NCI-H345 treated with DMSO at 0.1 percent for 48 hours (cell line): ENCODE data around the gene IFITM5.
"Not testable (repeated sequence)": the region's sequence is repeated elsewhere in the genome, so short reads cannot be mapped to it uniquely, and the experiment has no call there.

ENCODE experiments used
- DNase-seq: peaks from one replicate; lab custom pipeline; 2025; ENCODE audit not compliant: unreplicated experiment; lab: John Stamatoyannopoulos, UW

Gene IFITM5

DNA sequence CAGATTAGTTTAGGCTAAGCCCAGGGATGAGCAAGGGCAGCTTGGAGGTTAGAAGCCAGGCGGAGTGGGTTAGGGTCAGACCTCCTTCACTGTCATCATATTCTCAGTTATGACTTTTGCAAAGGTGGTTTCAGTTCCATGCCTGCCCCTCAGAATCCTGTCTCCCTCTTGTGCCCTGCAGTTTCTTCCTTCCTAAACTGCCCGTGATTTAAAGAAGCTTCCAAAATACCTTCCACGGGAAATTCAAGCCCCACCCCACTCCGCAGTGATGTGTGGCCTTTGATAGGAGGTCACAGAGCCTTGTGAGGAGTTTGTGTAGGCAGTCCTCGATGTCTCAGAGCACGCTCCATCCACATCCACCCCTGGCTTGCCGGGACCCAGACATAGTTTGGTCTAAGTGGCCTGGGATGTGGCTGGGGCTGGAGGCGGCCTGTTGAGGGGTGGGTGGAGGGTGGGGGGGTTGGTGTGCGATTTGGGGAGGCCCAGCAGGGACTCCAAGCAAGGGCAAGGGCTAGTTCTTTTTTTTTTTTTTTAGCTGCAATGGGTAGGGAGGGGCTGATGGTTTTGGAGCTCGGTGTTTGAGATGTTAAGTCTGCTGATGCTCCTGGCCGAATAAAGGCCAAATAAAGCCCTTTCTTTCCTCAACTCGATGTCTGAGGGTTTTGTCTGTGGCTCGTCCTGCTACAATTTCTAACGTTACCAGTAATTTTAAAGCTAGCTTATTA is 12.9 kb upstream of the IFITM5 start:
- no peak for DNase-seq

DNA sequence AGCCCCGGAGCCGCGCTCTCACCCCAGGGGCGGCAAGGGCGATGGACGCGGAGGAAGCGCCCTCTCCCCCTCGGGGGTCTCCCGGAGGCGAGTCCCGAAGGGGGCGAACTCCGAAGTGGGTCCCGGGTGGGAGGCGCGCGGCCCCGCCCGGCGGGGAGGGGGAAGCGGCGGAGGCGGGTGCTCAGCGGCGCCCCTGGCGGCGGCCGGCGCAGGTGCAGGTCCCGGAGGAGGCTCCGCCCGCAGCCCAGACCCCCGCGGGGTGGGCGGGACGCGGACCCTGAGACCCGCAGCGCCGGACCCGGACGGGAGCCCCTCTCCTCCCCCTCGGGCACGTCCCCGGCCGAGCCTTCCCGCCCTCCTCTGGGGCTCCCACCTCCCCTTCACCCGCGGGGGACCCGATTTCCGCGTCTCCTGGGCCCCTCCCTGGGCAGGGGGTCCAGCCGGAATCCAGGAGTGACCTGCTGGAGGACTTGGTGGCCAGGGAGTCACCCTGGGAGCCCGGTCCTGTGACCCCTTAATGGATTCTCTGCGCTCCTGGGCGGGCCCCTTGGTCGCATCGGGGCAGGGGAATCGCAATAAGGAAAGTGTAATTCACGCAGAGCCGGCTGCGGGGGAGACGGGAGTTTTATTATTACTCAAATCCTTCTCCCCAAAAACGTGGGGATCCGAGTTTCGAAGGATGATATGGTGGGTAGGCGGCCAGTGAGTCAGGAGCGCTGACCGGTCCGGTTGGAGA is 11.9 kb upstream of the IFITM5 start:
- not testable (repeated sequence) for DNase-seq

DNA sequence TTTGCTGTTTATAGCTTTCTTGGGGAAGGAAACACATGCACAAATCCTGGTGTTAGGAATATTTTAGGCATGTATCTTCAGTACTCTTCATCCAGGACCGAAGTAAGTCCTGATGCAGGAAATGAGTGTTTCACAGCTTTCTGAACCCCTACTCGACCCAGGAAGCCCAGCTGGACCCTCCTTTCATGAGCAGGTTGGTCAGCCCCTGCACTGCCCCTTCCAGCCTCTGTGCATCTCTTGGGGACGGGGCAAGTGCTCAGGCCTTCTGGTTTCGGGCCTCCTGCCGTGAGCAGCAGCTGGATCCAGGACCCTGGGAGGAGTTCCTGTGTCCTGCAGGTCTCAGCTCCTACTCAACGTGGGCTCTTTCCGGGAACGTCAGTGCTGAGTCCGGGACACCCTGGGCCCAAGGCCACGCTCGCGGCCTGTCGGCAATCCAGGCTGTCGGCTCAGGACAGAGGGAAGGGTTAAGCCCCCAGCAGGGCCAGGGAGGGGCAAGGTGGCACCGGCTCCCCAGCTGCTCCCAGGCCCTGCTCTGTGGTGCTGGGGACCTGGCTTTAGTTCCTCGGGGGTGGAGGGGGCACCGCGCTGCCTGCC is 10.8 kb upstream of the IFITM5 start:
- not testable (repeated sequence) for DNase-seq

DNA sequence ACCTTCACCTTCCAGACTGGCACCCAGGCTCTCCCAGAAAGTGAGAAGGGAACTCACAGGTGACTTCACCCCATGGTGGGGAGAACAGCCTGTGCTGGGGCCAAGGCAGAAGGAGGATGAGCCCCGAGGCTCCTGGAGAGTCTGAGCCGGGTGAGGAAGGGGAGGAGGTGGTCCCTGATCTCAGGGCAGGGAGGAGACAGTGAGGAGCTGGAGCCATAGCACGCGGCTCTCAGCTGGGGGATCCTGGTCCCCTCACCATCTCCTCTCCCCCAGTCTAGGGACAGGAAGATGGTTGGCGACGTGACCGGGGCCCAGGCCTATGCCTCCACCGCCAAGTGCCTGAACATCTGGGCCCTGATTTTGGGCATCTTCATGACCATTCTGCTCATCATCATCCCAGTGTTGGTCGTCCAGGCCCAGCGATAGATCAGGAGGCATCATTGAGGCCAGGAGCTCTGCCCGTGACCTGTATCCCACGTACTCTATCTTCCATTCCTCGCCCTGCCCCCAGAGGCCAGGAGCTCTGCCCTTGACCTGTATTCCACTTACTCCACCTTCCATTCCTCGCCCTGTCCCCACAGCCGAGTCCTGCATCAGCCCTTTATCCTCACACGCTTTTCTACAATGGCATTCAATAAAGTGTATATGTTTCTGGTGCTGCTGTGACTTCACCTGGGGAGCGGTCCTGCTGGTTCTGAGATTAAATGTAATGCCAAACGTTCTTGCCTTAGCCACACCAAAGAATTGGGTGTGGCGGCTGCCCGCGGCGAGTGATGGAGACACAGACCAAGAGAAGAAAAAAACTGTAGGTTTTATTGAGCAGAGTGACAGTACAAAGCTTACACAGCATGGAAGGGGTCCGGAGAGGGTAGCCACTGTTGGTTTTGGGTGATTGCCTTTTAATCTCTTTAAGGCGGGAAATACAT is 9.7 kb upstream of the IFITM5 start:
- not testable (repeated sequence) for DNase-seq

GRCh38 chr11:307766-308708 is 8.7 kb upstream of the IFITM5 start, which contains the start of gene IFITM2:
IFITM2 (plus strand) TSS chr11:307816; CDS start chr11:308193, 377 bp downstream.
- DNase-seq, result not testable (repeated sequence)

DNA sequence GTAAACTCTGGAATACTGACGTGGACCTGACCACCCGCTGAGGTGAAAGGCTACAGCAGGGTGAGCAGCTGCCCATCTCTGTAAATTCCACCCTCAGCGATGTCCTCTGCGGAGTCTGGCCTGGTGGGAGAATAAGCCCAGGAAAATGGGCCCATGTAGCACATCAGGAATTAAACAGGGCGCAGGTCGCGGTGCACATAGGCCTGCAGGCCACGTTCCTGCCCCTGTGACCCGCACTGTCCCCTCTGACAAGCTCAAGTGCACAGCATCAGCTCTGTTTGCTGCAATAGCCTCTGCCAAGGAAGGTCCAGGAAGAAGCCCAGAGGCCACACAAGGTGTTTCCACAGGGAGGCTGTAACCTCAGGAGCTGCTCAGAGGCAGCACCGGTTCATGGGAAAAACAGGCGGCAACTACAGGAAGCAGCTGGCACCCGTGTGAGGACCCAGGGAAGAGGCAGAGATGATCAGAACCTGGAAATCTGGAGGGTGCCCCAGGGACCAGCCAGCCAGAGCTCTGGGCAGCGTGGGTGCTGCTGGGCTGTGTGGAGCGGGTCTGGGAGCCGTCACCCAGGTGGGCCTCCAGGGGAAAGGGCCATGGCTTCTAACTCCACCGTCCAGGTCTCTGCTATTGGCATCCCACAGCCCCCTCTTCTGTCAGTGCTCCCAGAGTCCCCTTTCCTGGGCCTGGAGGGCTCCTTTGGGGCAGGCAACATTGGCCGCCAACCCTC is 7.5 kb upstream of the IFITM5 start:
- DNase-seq, result no peak

DNA sequence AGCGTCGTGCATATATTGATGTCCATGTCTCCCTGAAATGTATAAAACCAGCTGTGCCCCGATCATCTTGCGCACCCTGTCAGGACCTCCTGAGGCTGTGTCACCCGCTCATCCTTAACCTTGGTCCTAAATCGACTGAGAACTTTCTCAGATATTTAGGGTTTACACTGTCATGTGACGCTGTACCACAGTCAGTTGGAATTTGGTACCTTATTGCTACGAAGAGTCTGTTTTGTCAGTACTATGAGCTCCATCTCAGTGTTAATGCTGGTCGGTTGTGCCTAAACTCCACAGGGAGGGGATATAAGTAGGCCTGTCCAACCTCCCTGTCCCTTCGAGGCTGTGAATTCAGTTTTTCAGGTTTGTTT is 6.5 kb upstream of the IFITM5 start:
- DNase-seq, result no peak

- DNase-seq, result no peak
Observed at GRCh38 chr11:304915-305843, 5.9 kb upstream of the IFITM5 start.

DNA sequence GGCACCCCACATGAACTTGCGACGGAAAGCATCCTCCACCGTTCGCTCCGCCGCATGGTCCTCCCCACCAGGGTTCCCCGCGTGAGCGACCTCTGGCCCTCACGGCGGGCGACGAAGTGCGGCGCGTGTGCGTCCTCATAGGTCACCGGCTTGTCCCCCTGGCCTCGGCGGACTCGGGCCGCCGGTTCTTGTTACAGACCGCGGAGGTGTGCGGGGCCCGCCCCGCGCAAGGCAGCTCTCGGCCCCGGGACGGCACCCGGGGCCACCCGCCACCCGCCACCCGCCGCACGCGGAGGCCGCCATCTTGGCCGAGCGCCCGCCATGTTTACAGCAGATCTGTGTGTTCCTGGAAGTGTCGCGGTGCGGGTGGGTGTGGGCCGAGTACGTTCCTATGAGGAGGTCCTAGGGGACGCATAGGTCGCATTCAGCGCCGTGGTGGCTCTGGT is 4.8 kb upstream of the IFITM5 start:
- DNase-seq, result no peak

DNA sequence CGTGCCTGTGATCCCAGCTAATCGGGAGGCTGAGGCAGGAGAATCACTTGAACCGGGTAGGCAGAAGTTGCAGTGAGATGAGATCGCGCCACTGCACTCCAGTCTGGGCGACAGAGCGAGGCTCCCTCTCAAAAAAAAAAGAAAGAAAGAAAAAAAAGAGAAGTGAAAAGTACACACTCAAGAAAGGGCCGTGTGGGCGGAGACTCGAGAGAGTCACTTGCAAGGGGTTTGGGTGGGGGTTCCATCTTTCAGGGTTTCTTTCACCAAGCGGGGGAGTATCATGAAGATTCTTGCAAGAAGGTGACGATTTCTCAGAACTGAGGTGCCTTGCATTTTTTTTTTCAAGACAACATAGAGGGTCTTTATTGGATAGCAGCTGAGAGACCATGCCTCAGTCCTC is 4.0 kb upstream of the IFITM5 start:
- no peak for DNase-seq

- no peak for DNase-seq
Observed at GRCh38 chr11:299951-300735, 817 bp upstream of the IFITM5 start.

DNA sequence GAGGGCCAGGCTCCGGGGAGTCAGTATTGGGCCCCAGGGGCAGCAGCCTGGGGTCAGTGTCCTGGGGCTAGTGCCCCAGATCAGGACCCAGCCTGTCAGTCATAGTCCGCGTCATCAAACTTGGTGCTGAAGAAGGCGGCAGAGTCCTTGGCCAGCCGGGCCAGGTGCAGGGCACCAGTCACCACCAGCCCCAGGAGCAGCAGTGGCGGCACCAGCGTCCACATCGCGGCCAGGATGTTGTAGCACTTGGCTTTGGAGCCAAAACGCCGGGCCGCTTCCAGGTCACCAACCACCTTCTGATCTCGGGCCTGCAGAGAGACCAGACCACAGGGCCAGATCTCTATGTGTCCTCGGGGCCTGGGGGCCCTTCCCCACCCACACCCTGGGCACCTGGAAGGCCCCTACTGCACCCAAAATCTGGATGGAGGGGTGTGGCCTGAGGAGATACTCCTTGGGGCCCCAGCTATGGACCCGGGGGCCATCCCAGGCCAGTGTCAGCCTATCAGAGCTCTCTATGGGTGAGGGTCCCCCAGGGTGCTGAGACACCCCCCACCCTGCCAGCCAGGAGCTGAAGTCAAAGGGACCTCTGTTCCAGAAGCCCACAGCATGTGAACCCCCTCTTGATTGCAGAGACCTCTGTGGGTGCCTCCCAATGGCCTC is 790 bp downstream of the IFITM5 start:
- no peak for DNase-seq

GRCh38 chr11:297586-298405 is 1.5 kb downstream of the IFITM5 start:
- no peak for DNase-seq

DNA sequence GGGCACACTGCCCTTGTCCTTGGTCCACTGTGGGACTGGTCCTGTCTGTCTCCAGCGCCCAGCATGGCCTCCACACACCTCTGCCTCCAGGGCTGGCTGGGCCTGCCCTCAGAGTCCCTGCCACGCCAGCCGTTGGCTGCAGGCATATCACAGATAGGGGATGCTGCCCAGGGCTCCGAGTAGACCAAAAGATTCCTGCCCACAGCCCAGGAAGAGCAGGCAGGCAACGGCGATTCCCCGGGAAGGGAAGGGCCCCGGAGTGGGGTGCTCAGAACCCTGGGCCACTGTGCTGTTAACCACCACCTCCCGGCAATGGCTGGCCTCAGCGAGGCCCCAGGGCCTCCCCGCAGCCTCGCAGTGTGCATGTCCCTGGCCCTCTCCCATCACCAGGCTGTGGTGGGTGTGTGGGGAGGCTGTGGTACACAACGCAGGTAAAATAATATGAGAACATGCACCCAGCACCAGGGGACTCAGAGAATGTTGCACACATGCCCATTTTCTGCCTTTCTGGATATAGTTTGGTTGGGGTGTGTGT is 2.2 kb downstream of the IFITM5 start:
- no peak for DNase-seq

- DNase-seq, result no peak
Observed at GRCh38 chr11:296171-297050, 2.9 kb downstream of the IFITM5 start.
